Neural progenitor cell (in vitro differentiated cells): Measurements from ENCODE around the gene CDH13. TPM values are rescaled to one million over a fixed set of nuclear protein-coding genes. Genes with fewer than 3 reads are reported as not detected.

Experiments
- DNase-seq: peaks from one replicate; pipeline ENCODE4 v3.0.0-alpha.2; 2016; ENCODE audit warnings: low spot score
- H2AFZ ChIP-seq: fragments of 200-600 bp; sonication (generic); replicated peaks from 2 replicates; pipeline ENCODE4 v1.6.1; 2016; ENCODE audit warnings: antibody characterized with exemption
- H3F3A ChIP-seq: fragments of 200-600 bp; sonication (generic); 2 replicates; pipeline ENCODE4 v1.6.1; 2016; ENCODE audit warnings: antibody characterized with exemption, low read depth
- H3K27ac ChIP-seq: fragments of 200-600 bp; sonication (generic); 2 replicates; pipeline ENCODE4 v1.5.1; 2016; ENCODE audit warnings: mild to moderate bottlenecking
- H3K27me3 ChIP-seq: fragments of 200-600 bp; sonication (generic); 2 replicates; pipeline ENCODE4 v1.6.1; 2016; ENCODE audit warnings: mild to moderate bottlenecking, moderate library complexity
- H3K36me3 ChIP-seq: fragments of 200-600 bp; sonication (generic); 2 replicates; pipeline ENCODE4 v1.5.1; 2016
- H3K4me1 ChIP-seq: fragments of 200-600 bp; sonication (generic); 2 replicates; pipeline ENCODE4 v1.6.1; 2016; ENCODE audit warnings: mixed run types
- H3K4me2 ChIP-seq: fragments of 200-600 bp; sonication (generic); 2 replicates; pipeline ENCODE4 v1.6.1; 2016
- H3K4me3 ChIP-seq: fragments of 200-600 bp; sonication (generic); 2 replicates; pipeline ENCODE4 v1.5.1; 2016
- H3K79me2 ChIP-seq: fragments of 200-600 bp; sonication (generic); 2 replicates; pipeline ENCODE4 v1.6.1; 2016; ENCODE audit warnings: low read depth
- H3K9ac ChIP-seq: fragments of 200-600 bp; sonication (generic); 2 replicates; pipeline ENCODE4 v1.6.1; 2016
- H3K9me3 ChIP-seq: fragments of 200-600 bp; sonication (generic); 2 replicates; pipeline ENCODE4 v1.5.1; 2016; ENCODE audit warnings: low read depth
- H4K20me1 ChIP-seq: fragments of 200-600 bp; sonication (generic); 2 replicates; pipeline ENCODE4 v1.6.1; 2016; ENCODE audit warnings: low read depth
- H3K27ac Mint-ChIP-seq: 3 replicates; pipeline ENCODE4 v1.8.0; 2021; ENCODE audit warnings: mixed read lengths
- H3K27me3 Mint-ChIP-seq: 2 replicates; pipeline ENCODE4 v1.8.0; 2022; ENCODE audit warnings: low read depth, mild to moderate bottlenecking, inconsistent platforms, moderate library complexity, mixed read lengths; ENCODE audit not compliant: insufficient read depth
- H3K36me3 Mint-ChIP-seq: 3 replicates; pipeline ENCODE4 v1.8.0; 2021; ENCODE audit warnings: mixed read lengths
- H3K4me1 Mint-ChIP-seq: 3 replicates; pipeline ENCODE4 v1.8.0; 2021; ENCODE audit warnings: mixed read lengths
- H3K4me3 Mint-ChIP-seq: 3 replicates; pipeline ENCODE4 v1.8.0; 2021; ENCODE audit warnings: mild to moderate bottlenecking, moderate library complexity, mixed read lengths
- H3K9me3 Mint-ChIP-seq: 3 replicates; pipeline ENCODE4 v1.8.0; 2020; ENCODE audit warnings: mixed read lengths
- EZH2 ChIP-seq: fragments of 200-600 bp; sonication (generic); IDR thresholded peaks from 2 replicates; pipeline ENCODE4 v1.6.1; 2017; ENCODE audit warnings: antibody characterized with exemption, mild to moderate bottlenecking, moderate library complexity
- EZH2phosphoT487 ChIP-seq: fragments of 200-600 bp; sonication (generic); IDR thresholded peaks from 2 replicates; pipeline ENCODE4 v1.6.1; 2017; ENCODE audit warnings: antibody characterized with exemption
- total RNA-seq: library from RNA; depleted of rRNA; stranded (reverse); fragments of >200 nt; gene quantifications from 2 replicates; pipeline ENCODE4 v1.2.3, GENCODE V29; 2015; ENCODE audit warnings: low replicate concordance
- TF ChIP-seq, protein P1 (sequence below): fragments of 200-600 bp; sonication (generic); IDR thresholded peaks from 2 replicates; pipeline ENCODE4 v1.5.1; 2017; ENCODE audit warnings: antibody characterized with exemption, mild to moderate bottlenecking

CDH13 gene
- total RNA-seq, 1 donor from 2014 or later: 3.0 TPM

DNA sequence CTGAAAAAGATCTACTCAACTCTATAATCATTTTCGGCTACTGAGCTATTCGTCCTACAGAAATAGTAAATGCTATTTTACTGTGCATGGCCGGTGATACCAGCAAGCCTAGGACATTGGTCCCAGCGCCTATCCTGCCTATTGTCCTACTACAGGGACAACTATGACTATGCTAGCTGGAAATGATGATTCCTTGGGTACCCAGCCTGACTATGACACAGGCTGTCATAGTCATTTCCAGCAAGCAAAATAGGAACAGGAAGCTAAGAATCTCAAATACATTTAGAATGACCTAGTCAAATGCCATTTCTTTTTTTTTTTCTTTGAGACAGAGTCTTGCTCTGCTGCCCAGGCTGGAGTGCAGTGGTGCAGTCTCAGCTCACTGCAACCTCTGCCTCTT is 1147.3 kb downstream of the CDH13 start:
- H3K27me3 ChIP-seq: no peaks in the 10 kb centered on the region
- no peaks in the 10 kb centered on the region for H4K20me1 ChIP-seq
- H3K4me1 Mint-ChIP-seq: peaks cover 22% of the 10 kb centered on the region
- H3K9ac ChIP-seq: no peak overlapping the region
- TF ChIP-seq EZH2: no peak
- TF ChIP-seq EZH2phosphoT487: no peak
- TF ChIP-seq, protein P1, sequence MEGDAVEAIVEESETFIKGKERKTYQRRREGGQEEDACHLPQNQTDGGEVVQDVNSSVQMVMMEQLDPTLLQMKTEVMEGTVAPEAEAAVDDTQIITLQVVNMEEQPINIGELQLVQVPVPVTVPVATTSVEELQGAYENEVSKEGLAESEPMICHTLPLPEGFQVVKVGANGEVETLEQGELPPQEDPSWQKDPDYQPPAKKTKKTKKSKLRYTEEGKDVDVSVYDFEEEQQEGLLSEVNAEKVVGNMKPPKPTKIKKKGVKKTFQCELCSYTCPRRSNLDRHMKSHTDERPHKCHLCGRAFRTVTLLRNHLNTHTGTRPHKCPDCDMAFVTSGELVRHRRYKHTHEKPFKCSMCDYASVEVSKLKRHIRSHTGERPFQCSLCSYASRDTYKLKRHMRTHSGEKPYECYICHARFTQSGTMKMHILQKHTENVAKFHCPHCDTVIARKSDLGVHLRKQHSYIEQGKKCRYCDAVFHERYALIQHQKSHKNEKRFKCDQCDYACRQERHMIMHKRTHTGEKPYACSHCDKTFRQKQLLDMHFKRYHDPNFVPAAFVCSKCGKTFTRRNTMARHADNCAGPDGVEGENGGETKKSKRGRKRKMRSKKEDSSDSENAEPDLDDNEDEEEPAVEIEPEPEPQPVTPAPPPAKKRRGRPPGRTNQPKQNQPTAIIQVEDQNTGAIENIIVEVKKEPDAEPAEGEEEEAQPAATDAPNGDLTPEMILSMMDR: no peak
- no peaks in the 10 kb centered on the region for H3F3A ChIP-seq
- H3K27ac Mint-ChIP-seq: no peak overlapping the region
- no peak overlapping the region for H3K4me3 Mint-ChIP-seq
- no peaks in the 10 kb centered on the region for H3K79me2 ChIP-seq
- no peak overlapping the region for H2AFZ ChIP-seq
- no peak overlapping the region for H3K27ac ChIP-seq
- H3K36me3 ChIP-seq: no peaks in the 10 kb centered on the region
- no peaks in the 10 kb centered on the region for H3K9me3 Mint-ChIP-seq
- H3K9me3 ChIP-seq: no peaks in the 10 kb centered on the region
- H3K36me3 Mint-ChIP-seq: no peaks in the 10 kb centered on the region
- DNase-seq: no peak
- H3K4me1 ChIP-seq: peaks cover 14% of the 10 kb centered on the region
- no peak overlapping the region for H3K4me3 ChIP-seq
- H3K4me2 ChIP-seq: no peak overlapping the region
- H3K27me3 Mint-ChIP-seq: peaks cover 6% of the 10 kb centered on the region

DNA sequence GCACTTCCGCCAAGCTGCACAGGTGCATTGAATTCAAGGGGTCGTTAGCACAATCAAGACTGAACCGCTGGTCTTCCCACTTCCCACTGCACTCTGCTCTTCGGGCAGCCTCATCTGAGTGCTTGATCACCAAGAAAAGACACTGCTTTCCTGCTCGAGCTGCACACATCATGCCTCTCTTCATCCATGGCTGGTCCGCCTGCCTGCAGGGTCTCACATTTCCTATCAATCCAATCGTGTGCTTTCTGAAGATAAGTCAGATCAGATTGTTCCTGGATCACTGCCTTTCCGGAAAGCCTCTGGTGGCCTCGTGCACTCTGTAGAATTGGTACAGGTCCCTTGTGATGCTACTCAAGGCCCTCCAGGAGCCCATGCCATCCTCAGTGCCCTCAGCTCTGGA is 1150.2 kb downstream of the CDH13 start:
- no peak overlapping the region for H3K27ac ChIP-seq

DNA sequence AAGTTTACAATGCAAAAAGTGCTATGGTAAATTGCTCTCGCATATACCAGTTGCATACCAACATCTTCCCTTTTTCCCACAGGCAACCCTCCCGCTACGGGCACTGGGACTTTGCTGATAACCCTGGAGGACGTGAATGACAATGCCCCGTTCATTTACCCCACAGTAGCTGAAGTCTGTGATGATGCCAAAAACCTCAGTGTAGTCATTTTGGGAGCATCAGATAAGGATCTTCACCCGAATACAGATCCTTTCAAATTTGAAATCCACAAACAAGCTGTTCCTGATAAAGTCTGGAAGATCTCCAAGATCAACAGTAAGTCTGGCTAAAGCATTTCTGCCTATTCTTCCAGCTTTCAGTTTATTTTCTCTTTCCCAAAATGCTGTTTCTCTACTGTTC is 1153.1 kb downstream of the CDH13 start:
- no peaks in the 10 kb centered on the region for H3K79me2 ChIP-seq

More for the DNA sequence above, 1150.2 kb downstream of the CDH13 start:
- no peaks in the 10 kb centered on the region for H4K20me1 ChIP-seq
- Mint-ChIP-seq H3K27ac (peak overlapping the region; percentile 13), H3K4me3 (no peak overlapping the region), H3K27me3 (peaks cover 7% of the 10 kb centered on the region), H3K9me3 (no peaks in the 10 kb centered on the region), H3K36me3 (no peaks in the 10 kb centered on the region), H3K4me1 (peaks cover 15% of the 10 kb centered on the region)
- H3K4me1 ChIP-seq: peaks cover 14% of the 10 kb centered on the region
- no peak overlapping the region for H2AFZ ChIP-seq
- no peaks in the 10 kb centered on the region for H3F3A ChIP-seq
- TF ChIP-seq EZH2 (no peak), EZH2phosphoT487 (no peak)
- TF ChIP-seq, protein P1: no peak
- no peaks in the 10 kb centered on the region for H3K36me3 ChIP-seq
- H3K27me3 ChIP-seq: no peaks in the 10 kb centered on the region
- H3K4me2 ChIP-seq: no peak overlapping the region
- no peak overlapping the region for H3K4me3 ChIP-seq
- H3K9me3 ChIP-seq: no peaks in the 10 kb centered on the region
- no peaks in the 10 kb centered on the region for H3K79me2 ChIP-seq
- H3K9ac ChIP-seq: no peak overlapping the region
- DNase-seq: no peak

More for the DNA sequence above, 1153.1 kb downstream of the CDH13 start:
- DNase-seq: no peak
- Mint-ChIP-seq H3K27me3 (peaks cover 7% of the 10 kb centered on the region), H3K27ac (peak overlapping the region; percentile 47), H3K9me3 (no peaks in the 10 kb centered on the region), H3K4me1 (peaks cover 15% of the 10 kb centered on the region), H3K36me3 (no peaks in the 10 kb centered on the region), H3K4me3 (no peak overlapping the region)
- Histone ChIP-seq H3K4me2 (no peak overlapping the region), H4K20me1 (no peaks in the 10 kb centered on the region), H3K27me3 (no peaks in the 10 kb centered on the region), H3K4me1 (peaks cover 9% of the 10 kb centered on the region), H3K9me3 (no peaks in the 10 kb centered on the region), H2AFZ (no peak overlapping the region), H3K4me3 (no peak overlapping the region), H3K9ac (no peak overlapping the region), H3F3A (no peaks in the 10 kb centered on the region), H3K27ac (no peak overlapping the region), H3K36me3 (no peaks in the 10 kb centered on the region)
- TF ChIP-seq EZH2phosphoT487: no peak
- TF ChIP-seq, protein P1: no peak
- no peak for TF ChIP-seq EZH2
